Measurements from ENCODE around the gene ZNF524.

The ZNF524 gene

GRCh38 chr19:55603115-55603514, 3.0 kb downstream of the ZNF524 start:
- no peak for DNase-seq

- no peak for DNase-seq
Observed at GRCh38 chr19:55603581-55604292, 3.6 kb downstream of the ZNF524 start.

DNA sequence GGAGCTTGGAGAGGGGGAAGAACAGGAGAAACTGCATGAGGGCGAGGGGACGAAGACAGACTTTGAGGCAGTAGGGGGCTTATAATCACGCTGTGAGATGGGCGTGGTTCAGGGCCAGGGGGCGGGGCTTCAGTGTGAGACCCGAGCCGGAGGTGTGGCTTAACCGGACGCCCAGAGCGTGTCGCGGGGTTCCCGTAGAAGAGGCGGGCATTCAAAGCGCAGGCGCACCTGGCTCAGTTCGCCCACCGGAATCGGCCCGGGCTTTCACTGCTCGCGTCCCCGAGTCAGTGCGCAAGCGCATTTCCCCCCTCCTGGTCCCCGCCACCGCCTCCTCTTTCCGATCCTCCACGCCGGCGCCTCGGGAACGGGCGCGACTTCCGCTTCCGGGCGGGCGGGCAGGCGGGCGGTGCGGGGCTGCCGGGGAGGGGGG, 5.1 kb downstream of the ZNF524 start:
- DNase-seq, result peak; percentile 99

DNA sequence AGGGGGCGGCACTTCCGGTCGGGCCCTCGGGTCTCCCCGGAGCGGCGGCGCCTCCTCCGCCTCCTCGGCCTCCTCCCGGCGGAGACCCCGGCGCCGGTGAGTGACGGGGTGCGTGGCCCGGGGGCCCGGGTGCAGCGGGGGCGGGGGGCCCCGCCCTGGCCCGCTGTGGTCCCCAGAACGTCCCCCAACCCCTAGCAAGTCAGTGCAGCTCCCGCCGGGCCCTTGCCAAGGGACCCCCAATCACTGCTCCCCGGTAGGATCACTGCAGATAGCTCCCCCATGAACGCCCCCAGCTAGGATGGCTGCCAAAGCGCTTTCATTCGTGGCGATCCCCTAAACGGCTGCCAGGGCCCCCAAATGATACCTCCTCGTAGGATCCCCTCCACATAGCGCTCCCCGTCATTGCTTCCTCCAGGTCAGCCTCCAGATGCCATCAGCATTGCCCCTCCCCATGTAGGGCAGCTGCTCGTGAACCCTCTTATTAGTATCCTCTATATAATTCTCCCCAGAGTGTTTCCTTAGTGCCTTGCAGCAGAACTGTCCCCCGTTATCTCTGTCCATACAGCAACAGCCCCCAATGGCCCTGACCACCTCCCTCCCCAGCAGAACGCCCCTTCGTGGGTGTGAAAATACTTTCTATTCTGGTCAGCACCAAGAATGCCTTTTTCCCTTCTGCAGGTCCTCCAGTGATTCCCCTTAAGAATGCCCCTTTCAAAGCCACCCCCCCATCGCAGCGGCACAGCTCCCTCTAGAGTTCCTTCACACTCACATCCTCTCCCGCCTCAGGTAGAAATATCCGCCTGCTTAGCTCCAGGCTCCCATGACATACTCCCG, 5.8 kb downstream of the ZNF524 start, which contains the start of gene ZNF865:
TSS of gene ZNF865 (plus strand) at position 11 of the 834 bp plus-strand sequence. CDS start 7,972 bp downstream, outside the sequence.
- peak; percentile 75 for DNase-seq

DNA sequence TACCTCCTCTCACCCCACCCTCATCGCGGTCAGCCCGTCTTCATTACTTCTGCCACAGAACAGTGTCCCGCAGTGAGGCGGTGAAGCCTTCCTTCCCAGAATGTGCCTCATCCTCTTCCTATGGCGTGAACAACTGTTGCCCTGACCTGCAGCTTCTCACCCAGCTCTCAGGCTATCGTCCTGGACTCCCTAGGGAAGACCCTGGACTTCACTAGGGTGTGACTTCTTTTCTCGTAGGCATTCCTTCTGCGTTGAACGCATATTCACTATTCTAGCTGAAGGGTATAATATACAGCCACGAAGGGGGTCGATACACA, 6.3 kb downstream of the ZNF524 start:
- no peak for DNase-seq

GRCh38 chr19:55606817-55607216, 6.7 kb downstream of the ZNF524 start:
- no peak for DNase-seq

GRCh38 chr19:55609326-55609725, 9.2 kb downstream of the ZNF524 start:
- no peak for DNase-seq

GRCh38 chr19:55611300-55611982, 11.4 kb downstream of the ZNF524 start:
- DNase-seq, result no peak

DNA sequence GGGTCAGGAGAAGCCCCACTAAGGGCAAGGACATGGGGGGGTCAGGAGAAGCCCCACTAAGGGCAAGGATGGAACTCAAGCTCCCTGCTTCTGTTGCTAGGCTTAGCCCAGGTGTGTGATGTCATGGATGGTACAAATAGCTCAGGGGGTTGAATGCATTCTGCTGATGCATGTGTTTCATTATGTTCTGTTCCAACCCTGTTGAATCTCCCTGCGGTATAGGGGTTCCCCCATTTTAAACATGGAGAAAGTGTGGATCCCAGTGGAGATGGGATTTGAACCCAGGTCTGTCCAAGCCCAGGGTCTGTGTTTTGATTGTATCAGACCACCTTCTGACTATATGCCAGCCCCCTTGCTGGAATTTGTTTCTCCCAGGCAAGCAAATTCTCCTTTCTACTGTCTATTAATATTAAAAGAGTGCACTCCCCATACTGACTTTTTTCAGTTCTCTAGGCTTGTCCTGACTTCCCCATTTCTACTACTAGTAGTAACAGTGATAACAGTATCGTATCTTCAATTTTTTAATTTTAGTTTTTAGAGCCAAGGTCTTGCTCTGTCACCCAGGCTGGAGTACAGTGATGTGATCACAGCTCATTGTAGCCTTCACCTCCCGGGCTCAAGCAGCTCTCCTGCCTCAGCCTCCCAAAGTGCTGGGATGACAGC, 12.0 kb downstream of the ZNF524 start:
- DNase-seq, result no peak

- no peak for DNase-seq
Observed at GRCh38 chr19:55613396-55613795, 13.3 kb downstream of the ZNF524 start.

DNA sequence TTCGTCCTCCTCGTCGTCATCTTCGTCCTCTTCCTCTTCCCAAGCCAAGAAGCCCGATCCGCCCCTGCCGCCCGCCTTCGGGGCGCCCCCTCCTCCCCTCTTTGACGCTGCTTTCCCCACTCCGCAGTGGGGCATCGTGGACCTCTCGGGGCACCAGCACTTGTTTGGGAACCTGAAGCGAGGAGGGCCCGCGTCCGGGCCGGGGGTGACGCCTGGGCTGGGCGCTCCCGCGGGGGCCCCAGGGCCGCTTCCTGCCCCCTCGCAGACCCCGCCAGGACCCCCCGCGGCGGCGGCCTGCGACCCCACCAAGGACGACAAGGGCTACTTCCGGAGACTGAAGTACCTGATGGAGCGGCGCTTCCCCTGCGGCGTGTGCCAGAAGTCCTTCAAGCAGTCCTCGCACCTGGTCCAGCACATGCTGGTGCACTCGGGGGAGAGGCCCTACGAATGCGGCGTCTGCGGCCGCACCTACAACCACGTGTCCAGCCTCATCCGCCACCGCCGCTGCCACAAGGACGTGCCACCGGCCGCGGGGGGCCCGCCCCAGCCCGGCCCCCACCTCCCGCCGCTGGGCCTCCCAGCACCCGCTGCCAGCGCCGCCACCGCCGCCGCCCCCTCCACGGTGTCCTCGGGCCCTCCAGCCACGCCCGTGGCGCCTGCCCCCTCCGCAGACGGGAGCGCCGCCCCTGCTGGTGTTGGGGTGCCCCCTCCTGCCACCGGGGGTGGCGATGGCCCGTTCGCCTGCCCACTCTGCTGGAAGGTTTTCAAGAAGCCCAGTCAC, 14.0 kb downstream of the ZNF524 start:
- DNase-seq, result no peak

DNA sequence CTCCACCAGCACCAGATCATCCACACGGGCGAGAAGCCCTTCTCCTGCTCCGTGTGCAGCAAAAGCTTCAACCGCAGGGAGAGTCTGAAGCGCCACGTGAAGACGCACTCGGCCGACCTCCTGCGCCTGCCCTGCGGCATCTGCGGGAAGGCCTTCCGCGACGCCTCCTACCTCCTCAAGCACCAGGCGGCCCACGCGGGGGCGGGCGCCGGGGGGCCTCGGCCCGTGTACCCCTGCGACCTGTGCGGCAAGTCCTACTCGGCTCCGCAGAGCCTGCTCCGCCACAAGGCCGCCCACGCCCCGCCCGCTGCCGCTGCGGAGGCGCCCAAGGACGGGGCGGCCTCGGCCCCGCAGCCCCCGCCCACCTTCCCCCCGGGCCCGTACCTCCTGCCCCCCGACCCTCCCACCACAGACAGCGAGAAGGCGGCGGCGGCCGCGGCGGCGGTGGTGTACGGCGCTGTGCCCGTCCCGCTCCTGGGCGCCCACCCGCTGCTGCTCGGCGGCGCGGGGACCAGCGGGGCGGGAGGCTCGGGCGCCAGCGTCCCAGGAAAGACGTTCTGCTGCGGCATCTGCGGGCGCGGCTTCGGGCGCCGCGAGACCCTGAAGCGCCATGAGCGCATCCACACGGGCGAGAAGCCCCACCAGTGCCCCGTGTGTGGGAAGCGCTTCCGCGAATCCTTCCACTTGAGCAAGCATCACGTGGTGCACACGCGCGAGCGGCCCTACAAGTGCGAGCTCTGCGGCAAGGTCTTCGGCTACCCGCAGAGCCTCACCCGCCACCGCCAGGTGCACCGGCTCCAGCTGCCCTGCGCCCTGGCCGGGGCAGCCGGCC, 14.8 kb downstream of the ZNF524 start:
- DNase-seq, result no peak

DNA sequence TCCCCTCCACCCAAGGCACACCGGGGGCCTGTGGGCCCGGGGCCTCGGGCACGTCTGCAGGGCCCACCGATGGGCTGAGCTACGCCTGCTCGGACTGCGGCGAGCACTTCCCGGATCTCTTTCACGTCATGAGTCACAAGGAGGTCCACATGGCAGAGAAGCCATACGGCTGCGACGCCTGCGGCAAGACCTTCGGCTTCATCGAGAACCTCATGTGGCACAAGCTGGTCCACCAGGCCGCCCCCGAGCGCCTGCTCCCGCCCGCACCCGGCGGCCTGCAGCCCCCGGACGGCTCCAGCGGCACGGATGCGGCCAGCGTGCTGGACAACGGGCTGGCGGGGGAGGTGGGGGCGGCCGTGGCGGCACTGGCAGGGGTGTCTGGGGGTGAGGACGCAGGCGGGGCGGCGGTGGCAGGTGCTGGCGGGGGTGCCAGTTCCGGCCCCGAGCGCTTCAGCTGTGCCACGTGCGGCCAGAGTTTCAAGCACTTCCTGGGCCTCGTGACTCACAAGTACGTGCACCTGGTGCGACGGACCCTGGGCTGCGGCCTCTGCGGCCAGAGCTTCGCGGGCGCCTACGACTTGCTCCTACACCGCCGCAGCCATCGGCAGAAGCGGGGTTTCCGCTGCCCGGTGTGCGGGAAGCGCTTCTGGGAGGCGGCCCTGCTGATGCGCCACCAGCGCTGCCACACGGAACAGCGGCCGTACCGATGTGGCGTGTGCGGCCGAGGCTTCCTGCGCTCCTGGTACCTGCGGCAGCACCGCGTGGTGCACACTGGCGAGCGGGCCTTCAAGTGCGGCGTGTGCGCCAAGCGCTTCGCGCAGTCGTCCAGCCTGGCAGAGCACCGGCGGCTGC, 15.7 kb downstream of the ZNF524 start:
- DNase-seq, result no peak

- DNase-seq, result no peak
Observed at GRCh38 chr19:55616395-55616875, 16.3 kb downstream of the ZNF524 start.

DNA sequence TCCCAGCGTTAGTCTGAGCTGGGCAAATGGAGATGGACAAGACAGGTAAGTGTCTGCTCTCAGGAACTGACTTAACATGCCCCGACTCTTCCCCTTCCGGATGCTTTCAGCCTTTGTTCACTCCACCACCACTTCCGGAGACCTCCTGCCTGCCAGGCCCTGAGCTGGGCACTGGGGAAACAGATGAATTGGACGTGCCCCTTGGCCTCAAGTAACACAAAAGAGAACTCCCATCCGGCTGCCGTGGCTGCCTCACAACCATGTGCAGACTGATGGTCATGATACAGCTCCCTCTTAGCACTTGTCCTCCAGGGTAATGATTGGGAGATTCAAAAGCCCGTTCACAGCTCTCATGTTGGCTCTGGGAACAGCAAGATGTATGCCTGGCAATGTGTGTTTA, 17.3 kb downstream of the ZNF524 start:
- DNase-seq, result no peak

- DNase-seq, result no peak
Observed at GRCh38 chr19:55618426-55618825, 18.3 kb downstream of the ZNF524 start.

DNA sequence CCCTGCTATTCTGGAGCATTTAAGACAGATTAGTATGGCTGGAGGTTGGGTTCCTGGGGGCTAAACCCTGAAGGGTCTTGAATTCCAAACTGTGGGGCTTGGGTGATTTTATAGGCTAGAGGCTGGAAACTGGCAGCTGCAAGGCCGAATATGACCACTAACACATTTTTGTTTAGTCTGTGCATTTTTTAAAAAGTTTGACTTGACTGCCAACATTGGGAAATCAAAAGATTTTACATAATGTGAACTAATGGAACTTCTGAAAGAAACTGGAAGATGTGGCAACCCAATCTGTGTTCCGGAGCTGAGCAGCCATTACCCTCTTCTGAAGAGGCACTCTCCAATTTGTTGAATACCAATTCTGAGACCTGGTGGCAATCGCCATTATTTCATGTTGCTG, 19.2 kb downstream of the ZNF524 start:
- no peak for DNase-seq

GRCh38 chr19:55620410-55621204, 20.5 kb downstream of the ZNF524 start:
- peak; percentile 34 for DNase-seq

DNA sequence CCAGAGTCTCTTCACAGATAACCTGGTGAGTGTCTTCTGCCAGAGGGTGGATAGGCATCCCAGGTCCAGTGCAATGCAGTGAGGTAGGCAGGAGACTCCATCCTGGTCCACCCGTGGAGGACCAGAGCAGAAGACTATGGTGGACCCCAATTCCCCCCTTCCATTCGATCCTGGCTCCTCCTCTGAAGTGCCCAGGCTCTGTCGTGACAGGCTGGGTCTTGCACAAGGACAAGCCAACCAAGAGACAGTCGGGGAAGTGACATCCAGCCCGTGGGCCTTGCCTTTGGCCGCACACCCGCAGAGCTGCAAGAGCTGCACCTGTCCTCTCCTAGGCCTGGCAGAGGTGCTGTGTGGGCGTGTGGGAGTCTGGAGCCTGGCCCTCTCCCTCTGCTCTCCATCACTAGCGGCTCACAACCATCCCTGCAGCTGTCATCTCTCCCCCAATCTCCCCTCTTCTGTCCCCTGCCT, 21.2 kb downstream of the ZNF524 start:
- DNase-seq, result no peak

Data from CD4-positive, alpha-beta T cell treated with Interleukin-12 subunit alpha and Interleukin-12 subunit beta, for 1 hour (primary cell).